ENCODE results near the gene MKKS. TPM values are rescaled to one million over a fixed set of nuclear protein-coding genes. Genes with fewer than 3 reads are reported as not detected.
"Not testable (repeated sequence)": the region's sequence is repeated elsewhere in the genome, so short reads cannot be mapped to it uniquely, and the experiment has no call there.

MKKS gene
- total RNA-seq, 1 experiment from 2014 or later, result 16.3 TPM

DNA sequence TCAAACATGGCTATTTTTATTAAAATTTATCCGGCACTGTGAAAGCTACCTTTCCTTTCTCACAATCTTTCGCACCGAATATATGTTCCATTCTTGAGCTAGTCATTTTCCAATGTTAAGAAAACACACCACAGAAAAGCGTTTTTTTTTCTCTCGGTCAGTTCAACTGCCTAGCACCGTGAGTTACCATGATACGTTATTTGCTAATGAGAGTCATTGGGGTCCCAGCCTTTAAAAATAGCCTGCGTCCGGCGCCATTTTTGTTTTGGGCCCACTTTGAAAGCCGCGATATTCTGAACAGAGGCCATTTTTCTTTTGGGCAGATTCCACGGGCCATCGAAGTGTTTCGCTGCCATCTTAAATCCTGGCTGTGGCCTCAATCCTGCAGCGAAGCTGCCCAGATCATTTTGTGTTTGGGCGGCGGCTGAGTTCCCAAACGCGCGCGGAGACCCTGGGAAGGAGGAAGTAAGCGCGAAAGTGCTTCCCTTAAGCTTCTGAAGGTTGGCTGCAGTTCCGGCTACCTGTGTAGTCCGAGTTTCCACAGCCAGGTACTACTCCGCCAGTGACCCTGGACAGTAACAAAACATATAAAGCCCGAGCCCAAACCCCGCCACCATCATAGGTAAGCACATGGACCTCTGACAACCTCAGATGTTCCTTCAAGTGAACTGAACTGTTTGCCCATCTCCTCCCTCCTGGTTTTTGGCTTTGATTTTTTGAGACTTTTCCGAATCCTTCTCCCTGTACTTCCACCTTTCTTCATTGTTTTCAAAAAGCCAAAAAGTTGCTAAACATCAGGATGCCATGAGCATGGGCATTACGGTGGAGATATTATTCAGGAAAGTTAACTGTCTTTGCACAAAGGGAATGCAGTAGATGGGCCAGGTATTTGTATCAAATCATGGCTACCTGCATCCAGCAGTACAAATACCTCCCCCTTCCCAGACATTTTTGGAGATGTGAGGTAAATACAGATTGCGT, 1.1 kb upstream of the MKKS start, which contains the start of gene SLX4IP:
Gene SLX4IP, plus strand, starts transcription at position 474 of the 981 bp plus-strand sequence. CDS start 22,900 bp downstream, outside the sequence.
- H3K9me3 ChIP-seq (replicated peaks), result no peaks in the 10 kb centered on the region
- H3K4me1 ChIP-seq, result peaks cover 13% of the 10 kb centered on the region
- DNase-seq, result peak; percentile 92 to 97
- no peaks in the 10 kb centered on the region for H3K36me3 ChIP-seq
- H3K27ac ChIP-seq, result peak within 1 kb of the TSS; percentile 91
- H3K4me3 ChIP-seq, result peak within 1 kb of the TSS; percentile 82
- H3K27me3 ChIP-seq, result no peaks in the 10 kb centered on the region

DNA sequence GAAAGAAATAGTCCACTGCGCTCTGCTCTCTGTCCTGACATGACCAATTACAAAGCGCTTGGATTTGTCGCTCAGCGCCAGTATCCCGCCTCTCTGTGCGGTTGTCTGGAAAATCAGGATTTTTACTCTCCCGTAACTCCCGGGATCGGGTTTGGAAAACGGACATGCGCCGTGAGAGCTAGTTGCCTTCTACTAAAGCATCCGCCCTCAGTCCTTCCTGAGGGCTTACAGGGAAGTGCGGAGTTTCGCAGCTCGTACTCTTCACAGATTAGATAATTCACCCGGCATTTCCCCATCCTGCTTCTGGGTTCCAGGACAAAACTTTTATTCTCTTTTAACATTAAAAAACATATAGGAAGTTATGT, 427 bp upstream of the MKKS start:
- Histone ChIP-seq H3K36me3 (no peaks in the 10 kb centered on the region), H3K4me3 (peak overlapping the region; percentile 82), H3K9me3 (replicated peaks) (no peaks in the 10 kb centered on the region), H3K4me1 (peaks cover 17% of the 10 kb centered on the region), H3K27ac (peak overlapping the region; percentile 91), H3K27me3 (no peaks in the 10 kb centered on the region)
- peak; percentile 95 to 99 for DNase-seq

DNA sequence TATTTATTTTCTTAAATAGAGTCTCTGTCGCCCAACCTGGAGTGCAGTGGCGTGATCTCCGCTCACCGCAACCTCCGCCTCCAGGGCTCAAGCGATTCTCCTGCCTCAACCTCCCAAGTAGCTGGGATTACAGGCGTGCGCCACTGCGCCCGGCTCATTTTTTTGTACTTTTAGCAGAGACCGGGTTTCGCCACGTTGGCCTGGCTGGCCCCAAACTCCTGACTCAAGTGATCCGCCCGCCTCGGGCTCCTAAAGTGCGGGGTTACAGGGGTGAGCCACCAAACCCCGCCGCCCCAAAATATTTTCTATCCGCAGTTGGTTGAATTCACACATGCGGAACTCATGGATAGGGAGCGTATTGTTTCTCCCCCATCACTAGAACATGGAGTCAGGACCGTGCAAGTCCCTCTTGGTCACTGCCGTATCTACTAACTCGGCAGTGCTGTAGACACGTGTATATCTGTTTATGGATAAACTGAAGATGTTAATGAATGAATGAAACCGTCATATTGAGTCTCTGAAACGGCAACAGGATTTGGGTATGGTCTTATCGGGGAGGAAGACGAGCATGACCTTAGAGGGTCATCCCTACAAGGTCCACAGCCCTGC, 904 bp downstream of the MKKS start:
- Histone ChIP-seq H3K36me3 (no peaks in the 10 kb centered on the region), H3K4me1 (peaks cover 17% of the 10 kb centered on the region), H3K9me3 (replicated peaks) (no peaks in the 10 kb centered on the region), H3K27ac (peak overlapping the region; percentile 91), H3K27me3 (no peaks in the 10 kb centered on the region), H3K4me3 (peak overlapping the region; percentile 82)
- no peak for DNase-seq

DNA sequence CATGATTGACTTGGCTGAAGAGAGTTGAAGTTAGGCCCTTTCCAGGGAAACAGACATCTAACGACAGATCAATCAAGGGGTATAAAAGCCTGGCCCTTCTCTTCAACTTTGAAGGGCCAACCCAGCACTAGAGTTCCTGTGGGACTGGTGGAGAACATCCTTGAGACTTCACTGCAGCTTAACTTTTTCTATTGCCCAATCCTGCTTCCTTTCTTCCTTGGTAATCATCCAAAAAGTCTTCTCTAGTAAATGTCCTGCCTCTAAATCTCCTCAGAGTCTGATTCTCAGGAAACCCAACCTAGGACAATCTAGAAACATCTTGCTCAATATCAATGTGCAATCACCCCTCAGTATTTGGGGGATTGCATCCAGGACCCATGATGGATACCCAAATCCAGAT, 1.9 kb downstream of the MKKS start:
- no peaks in the 10 kb centered on the region for H3K9me3 ChIP-seq (replicated peaks)

DNA sequence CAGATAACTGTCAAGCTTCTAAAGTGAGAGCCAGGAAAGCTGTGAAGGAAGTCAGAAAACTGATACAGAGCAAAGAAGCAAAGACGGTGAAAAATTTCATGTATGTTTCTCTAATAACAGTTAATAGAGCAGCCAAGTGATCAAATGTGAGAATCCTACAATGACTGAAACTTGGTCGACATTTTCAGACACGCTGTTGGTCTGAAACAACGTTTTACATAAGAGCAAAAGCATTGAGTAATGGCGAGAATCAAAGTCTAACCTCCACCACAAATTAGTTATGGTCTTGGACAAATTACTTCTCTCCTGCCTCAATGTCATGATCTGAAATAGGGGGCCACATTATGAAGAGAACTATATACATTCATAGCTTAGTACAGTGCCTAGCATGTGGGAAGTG, 3.3 kb downstream of the MKKS start:
- H3K36me3 ChIP-seq, result no peaks in the 10 kb centered on the region
- peak overlapping the region; percentile 35 for H3K27ac ChIP-seq
- H3K4me3 ChIP-seq, result no peak overlapping the region
- no peaks in the 10 kb centered on the region for H3K9me3 ChIP-seq (replicated peaks)
- H3K27me3 ChIP-seq, result no peaks in the 10 kb centered on the region
- peaks cover 13% of the 10 kb centered on the region for H3K4me1 ChIP-seq
- peak in 1 of 2 experiments; percentile 37 for DNase-seq

More for the DNA sequence above, 1.9 kb downstream of the MKKS start:
- DNase-seq, result no peak
- H3K27me3 ChIP-seq, result no peaks in the 10 kb centered on the region
- H3K4me1 ChIP-seq, result peaks cover 17% of the 10 kb centered on the region
- H3K36me3 ChIP-seq, result no peaks in the 10 kb centered on the region
- no peak overlapping the region for H3K4me3 ChIP-seq
- no peak overlapping the region for H3K27ac ChIP-seq

DNA sequence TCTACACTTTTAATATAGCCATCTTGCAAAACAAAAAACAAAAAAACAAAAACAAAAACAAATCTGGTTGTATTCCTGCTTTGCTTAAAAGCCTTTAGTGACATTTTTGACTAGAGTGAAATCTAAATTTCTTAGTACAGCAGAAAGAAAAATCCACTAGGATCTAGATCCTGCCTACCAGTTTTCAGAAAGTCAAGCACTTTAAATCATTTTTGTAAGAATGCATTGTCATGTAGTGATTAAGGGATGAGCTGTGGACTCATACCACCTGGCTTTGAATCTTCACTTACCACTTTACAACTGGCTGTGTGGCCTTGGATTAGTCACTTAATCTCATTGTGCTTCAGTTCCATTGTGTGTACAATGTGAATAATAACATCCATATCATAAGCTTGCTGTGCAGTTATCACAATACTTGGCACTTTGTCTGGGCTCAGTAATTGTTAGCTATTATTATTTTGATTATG, 4.0 kb downstream of the MKKS start:
- Histone ChIP-seq H3K4me3 (no peak overlapping the region), H3K27ac (peak overlapping the region; percentile 35; the same call in 1 of the 2 replicates), H3K27me3 (no peaks in the 10 kb centered on the region), H3K4me1 (peaks cover 12% of the 10 kb centered on the region; the same call in 1 of the 2 replicates), H3K36me3 (peaks cover 4% of the 10 kb centered on the region), H3K9me3 (replicated peaks) (no peaks in the 10 kb centered on the region)
- DNase-seq, result peak in 1 of 2 experiments; percentile 27

DNA sequence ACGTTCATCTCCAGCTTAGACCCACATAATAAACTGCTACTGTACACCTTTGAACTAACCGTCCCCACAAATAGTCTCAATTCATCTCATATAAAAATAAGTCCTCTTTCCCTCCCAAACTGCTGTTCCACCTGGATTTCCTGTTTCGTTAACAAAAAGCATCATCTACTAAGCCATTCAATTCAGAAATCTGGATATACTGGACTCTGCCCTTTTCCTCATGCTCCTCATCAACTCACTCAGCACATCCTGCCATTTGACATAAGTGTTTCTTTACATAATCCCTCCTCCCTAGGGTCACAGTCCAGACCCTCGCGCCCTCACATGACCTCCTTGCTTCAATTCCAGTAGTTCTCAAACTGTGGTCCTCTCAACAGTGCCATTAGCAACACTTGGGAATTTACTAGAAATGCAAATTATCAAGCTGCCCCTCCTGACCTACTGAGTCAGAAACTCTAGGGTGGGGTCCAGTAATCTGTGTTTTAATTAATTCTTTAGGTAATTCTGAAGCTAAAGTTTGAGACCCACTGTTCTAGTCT, 4.5 kb downstream of the MKKS start:
- Histone ChIP-seq H3K4me1 (peaks cover 12% of the 10 kb centered on the region; the same call in 1 of the 2 replicates), H3K36me3 (peaks cover 4% of the 10 kb centered on the region), H3K27ac (no peak overlapping the region), H3K4me3 (no peak overlapping the region), H3K9me3 (replicated peaks) (no peaks in the 10 kb centered on the region), H3K27me3 (no peaks in the 10 kb centered on the region)
- no peak for DNase-seq

DNA sequence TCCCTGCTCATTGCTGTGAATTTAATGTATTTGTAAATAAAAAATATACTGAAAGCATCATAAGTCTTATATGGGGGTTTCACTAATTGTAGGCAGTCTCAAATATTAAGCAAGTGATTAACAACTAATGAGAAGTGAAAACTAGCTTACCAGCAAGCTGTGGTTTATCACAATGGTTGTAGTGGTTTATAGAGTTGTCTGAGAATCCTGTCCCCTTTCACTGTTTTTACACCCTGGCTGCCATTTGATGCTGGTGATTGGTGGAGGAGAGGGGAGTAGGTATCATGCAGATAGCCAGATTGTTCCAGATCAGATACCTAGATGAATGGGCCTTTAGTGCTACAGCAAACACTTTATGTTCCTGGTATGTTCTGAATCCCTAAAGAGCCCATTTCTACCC, 6.0 kb downstream of the MKKS start:
- no peak overlapping the region for H3K27ac ChIP-seq
- no peak overlapping the region for H3K4me3 ChIP-seq
- no peak for DNase-seq
- H3K27me3 ChIP-seq, result no peaks in the 10 kb centered on the region
- H3K36me3 ChIP-seq, result peaks cover 4% of the 10 kb centered on the region
- peaks cover 12% of the 10 kb centered on the region; the same call in 1 of the 2 replicates for H3K4me1 ChIP-seq
- no peaks in the 10 kb centered on the region for H3K9me3 ChIP-seq (replicated peaks)

DNA sequence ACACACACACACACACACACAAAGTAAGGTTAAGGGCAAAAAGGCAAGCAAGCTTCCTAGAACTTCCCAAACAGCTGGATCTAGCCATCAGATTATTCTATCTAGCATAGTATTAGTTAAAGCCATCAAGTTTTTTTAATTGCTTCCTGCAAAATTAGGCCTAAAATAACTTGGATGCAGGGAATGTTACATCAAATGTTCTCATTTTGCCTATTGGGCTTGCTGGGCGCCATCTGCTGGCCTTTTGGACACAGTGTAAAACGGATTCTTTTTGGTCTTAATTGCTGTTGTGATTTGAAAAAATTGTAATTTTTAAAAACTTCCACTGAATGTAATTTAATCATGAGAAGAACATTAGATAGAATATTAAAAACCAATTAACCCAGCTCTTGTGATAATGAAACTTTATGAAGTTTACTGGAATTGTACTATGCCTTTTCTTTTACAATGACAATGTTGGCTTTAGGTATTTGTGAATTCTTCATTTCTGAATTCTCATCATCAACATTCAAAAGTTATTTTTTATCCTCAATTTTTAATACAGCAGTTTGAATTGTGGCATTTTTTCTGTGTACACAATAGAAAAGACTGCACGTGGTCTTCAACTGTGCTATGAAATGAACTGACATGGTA, 6.8 kb downstream of the MKKS start:
- Histone ChIP-seq H3K27me3 (no peaks in the 10 kb centered on the region), H3K4me1 (peaks cover 12% of the 10 kb centered on the region; the same call in 1 of the 2 replicates), H3K9me3 (replicated peaks) (no peaks in the 10 kb centered on the region), H3K36me3 (peaks cover 4% of the 10 kb centered on the region), H3K27ac (no peak overlapping the region), H3K4me3 (no peak overlapping the region)
- peak; percentile 38 to 72 for DNase-seq

DNA sequence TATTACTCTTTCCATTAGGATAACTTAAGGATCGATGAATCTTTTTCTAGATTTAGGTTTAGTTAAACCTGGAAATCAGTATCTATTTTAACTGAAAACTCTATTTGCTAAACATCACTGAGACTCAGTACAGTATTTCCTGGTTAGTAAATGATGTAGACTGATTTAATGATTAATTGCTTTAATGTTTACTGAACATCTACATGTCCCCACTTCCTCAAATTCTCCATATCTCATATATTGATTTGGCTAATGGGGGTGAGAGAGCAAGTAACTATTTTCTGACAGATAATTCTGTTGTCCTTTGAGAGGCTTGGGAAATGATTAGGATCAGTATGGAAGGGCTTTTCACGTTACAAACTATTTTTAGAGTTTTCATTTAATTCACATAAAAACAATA, 10.3 kb downstream of the MKKS start:
- Histone ChIP-seq H3K4me3 (no peak overlapping the region), H3K4me1 (no peaks in the 10 kb centered on the region), H3K27ac (no peak overlapping the region), H3K27me3 (no peaks in the 10 kb centered on the region), H3K36me3 (peaks cover 14% of the 10 kb centered on the region), H3K9me3 (replicated peaks) (no peaks in the 10 kb centered on the region)
- no peak for DNase-seq

DNA sequence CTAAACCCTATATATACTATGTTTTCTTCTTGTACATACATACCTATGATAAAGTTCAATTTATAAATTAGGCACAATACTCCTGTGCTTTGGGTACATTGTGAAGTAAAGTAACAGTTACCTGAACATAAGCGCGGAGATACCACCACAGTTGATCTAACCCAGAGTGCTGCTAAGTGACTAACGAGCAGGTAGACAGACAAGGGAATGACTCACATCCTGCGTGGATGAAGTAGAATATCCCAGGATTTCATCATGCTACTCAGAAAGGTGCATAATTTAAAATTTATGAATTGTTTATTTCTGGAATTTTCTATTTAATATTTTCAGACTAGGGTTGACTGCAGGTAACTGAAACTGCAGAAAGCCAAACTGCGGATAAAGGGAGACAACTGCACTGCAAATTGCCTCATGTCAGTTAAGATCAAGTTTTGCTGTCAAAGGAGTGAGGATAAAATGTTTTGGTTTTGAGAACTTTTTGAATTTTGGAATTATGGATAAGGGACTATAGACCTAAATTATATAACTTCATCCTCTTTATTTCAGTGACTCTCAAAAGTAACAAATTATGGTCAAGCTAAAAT, 14.4 kb downstream of the MKKS start:
- H3K36me3 ChIP-seq, result peaks cover 28% of the 10 kb centered on the region
- H3K9me3 ChIP-seq (replicated peaks), result no peaks in the 10 kb centered on the region
- no peaks in the 10 kb centered on the region for H3K4me1 ChIP-seq
- no peak for DNase-seq
- no peak overlapping the region for H3K4me3 ChIP-seq
- H3K27me3 ChIP-seq, result no peaks in the 10 kb centered on the region
- no peak overlapping the region for H3K27ac ChIP-seq

DNA sequence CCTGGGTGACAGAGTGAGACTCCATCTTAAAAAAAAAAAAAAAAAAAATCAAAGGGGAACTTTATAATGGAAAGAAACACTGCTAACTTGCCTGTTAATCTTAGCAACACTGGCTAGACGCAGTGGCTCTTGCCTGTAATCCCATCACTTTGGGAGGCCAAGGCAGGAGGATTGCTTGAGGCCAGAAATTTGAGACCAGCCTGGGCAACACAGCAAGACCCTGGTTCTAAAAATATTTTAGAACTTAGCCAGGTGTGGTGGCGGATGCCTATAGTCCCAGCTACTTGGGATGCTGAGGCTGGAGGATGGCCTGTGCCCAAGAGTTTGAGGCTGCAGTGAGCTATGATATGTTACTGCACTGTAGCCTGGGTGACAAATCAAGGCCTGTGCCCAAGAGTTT, 16.8 kb downstream of the MKKS start:
- H3K27me3 ChIP-seq; H3K27ac ChIP-seq; H3K4me3 ChIP-seq; H3K9me3 ChIP-seq (replicated peaks); H3K4me1 ChIP-seq; DNase-seq: not testable (repeated sequence)
- peaks cover 43% of the 10 kb centered on the region for H3K36me3 ChIP-seq

DNA sequence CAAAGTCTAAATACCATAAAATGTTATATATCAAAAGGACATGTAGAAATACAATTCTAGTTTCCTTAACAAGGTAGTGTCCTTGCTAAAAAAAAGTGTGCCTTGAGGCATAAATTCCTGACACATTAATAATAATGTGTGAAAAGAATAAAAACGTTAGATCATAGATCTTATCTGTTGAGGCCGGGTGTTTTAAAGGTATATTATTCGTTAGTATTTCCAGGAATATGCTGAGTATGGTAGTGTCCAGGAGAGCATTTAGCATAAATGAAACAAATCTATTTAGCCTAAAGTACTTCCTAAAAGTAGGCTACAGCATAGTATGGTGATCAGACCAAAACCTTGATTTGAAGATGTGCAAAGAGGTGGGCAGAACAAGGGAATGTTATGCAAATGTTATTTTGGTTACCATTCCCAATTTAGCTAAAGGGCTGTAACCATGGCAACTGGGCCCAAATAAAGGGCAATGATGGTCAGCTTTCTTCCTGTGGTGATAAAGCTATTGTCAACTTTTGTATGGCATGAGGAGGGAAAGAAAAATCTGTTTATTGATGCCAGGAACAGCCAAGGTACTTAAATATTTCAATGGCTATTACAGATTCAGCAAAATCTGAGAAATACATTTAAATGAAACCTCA, 18.9 kb downstream of the MKKS start:
- Histone ChIP-seq H3K4me3 (no peak overlapping the region), H3K27ac (no peak overlapping the region), H3K4me1 (no peaks in the 10 kb centered on the region), H3K9me3 (replicated peaks) (no peaks in the 10 kb centered on the region), H3K27me3 (no peaks in the 10 kb centered on the region), H3K36me3 (peaks cover 47% of the 10 kb centered on the region)
- DNase-seq, result no peak

Data from SJCRH30 (cell line).